Limb (tissue), 2 donors: ENCODE data around the gene ABHD1.
"Not testable (repeated sequence)": the region's sequence is repeated elsewhere in the genome, so short reads cannot be mapped to it uniquely, and the experiment has no call there.

Experiments used
- DNase-seq, 2 donors: peaks; one replicate each; pipeline ENCODE4 v3.0.0-alpha.2; 2016; ENCODE audit errors: extremely low spot score in 2 of 2

The ABHD1 gene

GRCh38 chr2:27164960-27165763 lies 41.5 kb downstream of the ABHD1 start:
- no peak for DNase-seq

GRCh38 chr2:27170581-27171337 lies 47.1 kb downstream of the ABHD1 start:
- no peak for DNase-seq

DNA sequence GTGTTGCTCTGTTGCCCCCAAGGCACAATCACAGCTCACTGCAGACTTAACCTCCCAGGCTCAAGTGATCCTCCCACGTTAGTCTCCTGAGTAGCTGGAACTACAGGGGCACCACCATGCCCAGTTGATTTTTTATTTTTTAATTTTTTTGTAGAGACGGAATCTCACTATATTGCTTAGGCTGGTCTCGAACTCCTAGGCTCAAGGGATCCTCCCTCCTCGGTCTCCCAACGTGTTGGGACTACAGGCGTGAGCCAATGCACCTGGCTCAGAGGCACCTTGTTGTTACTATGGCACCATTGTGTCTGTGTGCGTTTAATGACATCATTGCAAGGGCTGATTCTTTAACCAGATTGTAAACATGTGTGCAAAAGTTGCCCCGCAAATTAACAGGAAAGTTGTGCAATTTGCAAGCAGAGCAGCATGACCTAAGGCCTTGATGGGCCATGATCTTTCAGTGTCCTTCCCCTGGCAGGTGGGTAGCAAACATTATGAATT lies 47.8 kb downstream of the ABHD1 start:
- no peak for DNase-seq

GRCh38 chr2:27174638-27175037 lies 51.0 kb downstream of the ABHD1 start:
- DNase-seq, result no peak

DNA sequence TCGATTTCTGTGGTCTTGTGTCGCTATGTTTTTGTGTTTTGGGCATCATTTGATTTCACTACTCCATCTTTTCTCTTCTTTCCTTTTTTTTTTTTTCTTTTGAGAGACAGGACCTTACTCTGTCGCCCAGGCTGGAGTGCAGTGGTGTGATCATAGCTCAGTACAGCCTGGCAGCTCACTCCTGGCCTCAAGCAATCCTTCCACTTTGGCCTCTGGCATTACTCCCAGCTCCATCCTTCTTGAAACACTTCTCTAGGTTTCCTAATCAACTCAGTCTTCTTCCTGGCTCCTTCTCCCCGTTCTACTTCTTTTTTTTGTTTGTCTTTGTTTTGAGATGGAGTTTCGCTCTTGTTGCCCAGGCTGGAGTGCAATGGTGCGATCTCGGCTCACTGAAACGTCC lies 51.7 kb downstream of the ABHD1 start:
- DNase-seq, result no peak

DNA sequence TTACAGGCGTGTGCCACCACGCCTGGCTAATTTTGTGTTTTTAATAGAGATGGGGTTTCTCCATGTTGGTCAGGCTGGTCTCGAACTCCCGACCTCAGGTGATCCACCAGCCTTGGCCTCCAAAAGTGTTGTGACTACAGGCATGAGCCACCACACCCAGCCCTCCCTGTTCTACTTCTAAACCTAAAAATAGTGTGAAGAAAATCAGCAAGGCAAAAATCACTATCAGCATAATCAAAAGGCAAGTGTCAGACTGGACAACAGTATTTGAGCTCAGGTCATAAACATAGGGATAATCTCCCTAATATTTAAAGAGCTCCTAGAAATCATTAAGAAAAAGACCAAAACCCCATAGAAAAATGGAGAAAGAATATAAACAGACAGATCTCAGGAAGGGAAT lies 52.2 kb downstream of the ABHD1 start:
- DNase-seq, result not testable (repeated sequence)

GRCh38 chr2:27177441-27178351 lies 54.1 kb downstream of the ABHD1 start:
- DNase-seq, result no peak

DNA sequence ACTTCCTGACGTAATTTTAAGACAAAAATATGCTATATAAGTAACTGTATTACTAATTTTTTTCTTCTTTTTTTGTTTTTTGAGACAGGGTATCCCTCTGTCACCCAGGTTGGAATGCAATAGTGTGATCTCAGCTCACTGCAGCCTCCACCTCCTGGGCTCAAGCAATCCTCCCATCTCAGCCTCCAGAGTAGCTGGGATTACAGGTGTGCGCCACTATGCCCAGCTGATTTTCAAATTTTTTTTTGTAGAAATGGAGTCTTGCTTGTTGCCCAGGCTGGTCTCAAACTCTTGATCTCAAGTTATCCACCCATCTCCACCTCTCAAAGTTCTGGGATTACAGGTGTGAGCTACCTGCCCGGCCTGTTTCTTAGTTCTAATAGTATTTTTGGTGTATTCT lies 54.9 kb downstream of the ABHD1 start:
- no peak for DNase-seq

DNA sequence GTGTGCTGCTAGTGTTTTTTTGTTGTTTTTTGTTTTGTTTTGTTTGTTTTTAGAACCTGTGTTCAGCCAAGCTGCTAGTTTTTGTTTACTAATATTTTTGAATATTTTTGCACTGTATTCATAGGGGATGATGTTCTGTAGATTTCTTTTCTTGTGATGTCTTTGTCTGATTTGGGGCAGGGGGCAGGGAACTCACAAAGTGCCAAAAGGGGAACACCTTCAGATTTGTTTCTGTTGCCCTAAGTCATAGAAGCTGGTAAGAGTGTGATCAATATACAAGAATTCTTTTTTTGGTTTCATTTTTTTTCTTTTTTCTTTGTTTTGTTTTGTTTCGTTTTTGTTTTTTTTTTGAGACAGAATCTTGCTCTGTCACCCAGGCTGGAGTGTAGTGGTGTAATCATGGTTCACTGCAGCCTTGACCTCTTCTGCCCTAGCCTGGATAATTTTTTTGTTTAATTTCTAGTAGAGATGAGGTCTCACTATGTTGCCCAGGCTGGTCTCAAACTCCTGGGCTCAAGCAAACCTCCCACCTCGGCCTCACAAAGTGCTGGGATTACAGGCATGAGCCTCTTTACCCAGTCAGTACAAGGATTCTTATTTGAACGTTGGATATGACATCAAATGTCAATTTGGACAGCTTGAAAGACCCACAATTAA lies 55.9 kb downstream of the ABHD1 start:
- no peak for DNase-seq
